GM12878 (cell line): Measurements from ENCODE around the gene SLC9C2. TPM values are rescaled to one million over a fixed set of nuclear protein-coding genes. Genes with fewer than 3 reads are reported as not detected.

ENCODE experiments used
- ATAC-seq: fragments of 200-7000 bp; cut with Tn5 transposase; 3 replicates; pipeline ENCODE4 v1.9.1; 2020; ENCODE audit warnings: mild to moderate bottlenecking, moderate library complexity
- BruUV-seq: library from RNA; stranded (reverse); fragments of 400-500 nt; replicated peaks from 2 replicates; lab custom pipeline; 2021; lab: Mats Ljungman, UMichigan
- CTCF ChIA-PET: fragments of 300-600 bp; sonication (Branson Sonifier 250); formaldehyde crosslinking; extraction: SDS; loops from one replicate; lab custom pipeline; 2021; ENCODE audit warnings: inconsistent platforms; lab: Yijun Ruan, JAX
- POLR2A ChIA-PET: fragments of 350-600 bp; formaldehyde crosslinking; extraction: SDS; loops from one replicate; lab custom pipeline; 2021; ENCODE audit warnings: inconsistent platforms; lab: Charles Lee
- RAD21 ChIA-PET: fragments of 300-600 bp; sonication (Branson Sonifier 250); formaldehyde crosslinking; loops from one replicate; lab custom pipeline; 2023; ENCODE audit warnings: antibody characterized with exemption; ENCODE audit not compliant: unreplicated experiment; lab: Charles Lee
- SMC1A ChIA-PET: fragments of 300-600 bp; sonication (Branson Sonifier 250); formaldehyde crosslinking; loops from one replicate; lab custom pipeline; 2023; ENCODE audit not compliant: unreplicated experiment, uncharacterized antibody; lab: Charles Lee
- DNase-seq: peaks from one replicate; pipeline ENCODE4 v3.0.0-alpha.2; 2011; ENCODE audit warnings: low read depth, low spot score
- FAIRE-seq: peaks from 3 replicates; lab custom pipeline; 2011; peaks lifted over from hg19 to GRCh38; lab: Jason Lieb, UNC
- H2AFZ ChIP-seq: 2 replicates; pipeline ENCODE4 v1.6.0; 2011; ENCODE audit warnings: low read depth, low read length, control low read depth; ENCODE audit not compliant: control insufficient read depth
- H3K27ac ChIP-seq: 2 replicates; pipeline ENCODE4 v1.5.1; 2011; ENCODE audit warnings: control low read depth; ENCODE audit not compliant: control insufficient read depth, insufficient read depth
- H3K27me3 ChIP-seq, 2 experiments: replicated peaks in 1 of 2; 2 replicates each; pipeline versions ENCODE4 v1.6.0 to v1.6.1; 2011; ENCODE audit warnings: low read length in 1 of 2; ENCODE audit not compliant: control insufficient read depth in 2 of 2, insufficient read depth in 2 of 2
- H3K36me3 ChIP-seq, 2 experiments: 2 replicates each; pipeline ENCODE4 v1.5.1; 2011; ENCODE audit warnings: low read length in 1 of 2; ENCODE audit not compliant: control insufficient read depth in 2 of 2, insufficient read depth in 2 of 2
- H3K4me1 ChIP-seq: 2 replicates; pipeline ENCODE4 v1.6.1; 2011; ENCODE audit warnings: mild to moderate bottlenecking, low read length, moderate library complexity, mixed read lengths; ENCODE audit not compliant: control insufficient read depth, insufficient read depth
- H3K4me2 ChIP-seq: 2 replicates; pipeline ENCODE4 v1.6.0; 2011; ENCODE audit warnings: control low read depth; ENCODE audit not compliant: control insufficient read depth, insufficient read depth
- H3K4me3 ChIP-seq: fragments of 200-600 bp; sonication (generic); 2 replicates; pipeline ENCODE4 v1.5.1; 2016
- H3K79me2 ChIP-seq: 2 replicates; pipeline ENCODE4 v1.6.0; 2011; ENCODE audit warnings: low read length; ENCODE audit not compliant: control insufficient read depth, insufficient read depth
- H3K9ac ChIP-seq: 2 replicates; pipeline ENCODE4 v1.8.0; 2011; ENCODE audit warnings: low read length, control low read depth, mixed read lengths; ENCODE audit not compliant: control insufficient read depth, insufficient read depth
- H3K9me3 ChIP-seq: replicated peaks from 3 replicates; pipeline ENCODE4 v1.5.1; 2011; ENCODE audit warnings: mild to moderate bottlenecking, low read length; ENCODE audit not compliant: control insufficient read depth, insufficient read depth
- H4K20me1 ChIP-seq: 2 replicates; pipeline ENCODE4 v1.6.0; 2011; ENCODE audit not compliant: control insufficient read depth, insufficient read depth
- IKZF1 ChIP-seq: fragments of 450-650 bp; conservative IDR thresholded peaks from 2 replicates; pipeline ENCODE4 v1.6.1; 2017; ENCODE audit warnings: antibody characterized with exemption, mild to moderate bottlenecking
- MLLT1 ChIP-seq: fragments of 450-650 bp; IDR thresholded peaks from 2 replicates; pipeline ENCODE4 v1.6.1; 2016; ENCODE audit warnings: mild to moderate bottlenecking
- NKRF ChIP-seq: fragments of 450-650 bp; conservative IDR thresholded peaks from 2 replicates; pipeline ENCODE4 v1.6.1; 2017; ENCODE audit warnings: mild to moderate bottlenecking, moderate library complexity
- WGBS: methylation state at CpG from one replicate; pipeline ENCODE4 v1.1.6; 2016; ENCODE audit warnings: low lambda C conversion rate; ENCODE audit not compliant: insufficient replicate concordance, insufficient coverage; ENCODE audit errors: missing lambda C conversion rate; 5-methylcytosine and 5-hydroxymethylcytosine counted together
- in situ Hi-C: fragments of 300-500 bp; cut with MboI; formaldehyde crosslinking; loops from 9 replicates; pipeline ENCODE4 v1.14.3; 2018; ENCODE audit warnings: mixed read lengths
- intact Hi-C: fragments of 100-400 bp; cut with micrococcal nuclease; formaldehyde crosslinking; loops from one replicate; pipeline ENCODE4 v1.14.2; 2022; ENCODE audit not compliant: unreplicated experiment
- polyA plus RNA-seq, 11 experiments: library from polyadenylated mRNA; depleted of rRNA in 4 of 11; unstranded in 6 of 11; stranded (reverse) in 5 of 11; fragments of >200 nt; fragmentation: Nextera tagmentation in 4 of 11; fragmentation: Illumina TruSeq in 1 of 11; extraction: Ambion mirVana in 4 of 11; extraction: Trizol in 1 of 11; gene quantifications; 1 replicate in 1 of 11; 2 replicates in 10 of 11; pipeline versions ENCODE4 v1.2.1 to v1.2.3, GENCODE V29; 2011 to 2016; ENCODE audit warnings: inconsistent platforms in 2 of 11, missing spikeins in 2 of 11, low read depth in 1 of 11
- total RNA-seq, 4 experiments: library from RNA; depleted of rRNA in 3 of 4; stranded (reverse); fragments of >200 nt in 3 of 4; fragmentation: Illumina TruSeq in 1 of 4; extraction: Trizol in 1 of 4; gene quantifications; 2 replicates each; pipeline versions ENCODE4 v1.2.1 to v1.2.3, GENCODE V29; 2013 to 2021

The SLC9C2 gene
- total and polyA plus RNA-seq, 10 of the 15 experiments (the other 5 are each of a cell fraction or from before 2014, with no cell fraction given): not detected

- no peaks in the 10 kb centered on the region for H4K20me1 ChIP-seq
- ChIA-PET CTCF (interaction anchor here (0.5 to 1.1 kb wide), 2 partner anchors 26 to 521 kb away, joined by 3 to 4 read pairs; no protein-coding TSS in a partner anchor), RAD21 (no interaction called here), POLR2A (no interaction called here), SMC1A (interaction anchor here (0.6 kb wide), 1 partner anchor 597 kb away, joined by 4 read pairs; no protein-coding TSS in a partner anchor)
- no peaks in the 10 kb centered on the region for H3K27me3 ChIP-seq
- BruUV-seq: no TSS peak
- no peak for DNase-seq
- in situ Hi-C loops (no loop called here), intact Hi-C loops (no loop called here)
- H2AFZ ChIP-seq: no peak overlapping the region
- H3K4me1 ChIP-seq: no peaks in the 10 kb centered on the region
- WGBS: 14% methylated on average over 5 of the region's 5 CpGs
- no peak overlapping the region for H3K9ac ChIP-seq
- ATAC-seq: no peak
- H3K9me3 ChIP-seq: no peaks in the 10 kb centered on the region
- no peak overlapping the region for H3K4me2 ChIP-seq
- H3K36me3 ChIP-seq: no peaks in the 10 kb centered on the region
- no peak for TF ChIP-seq NKRF
- TF ChIP-seq IKZF1: no peak
- no peak for TF ChIP-seq MLLT1
- no peak for FAIRE-seq
- no peak overlapping the region for H3K4me3 ChIP-seq
- H3K79me2 ChIP-seq: no peaks in the 10 kb centered on the region
- no peak overlapping the region for H3K27ac ChIP-seq
Observed at GRCh38 chr1:173555651-173556305, 47.1 kb downstream of the SLC9C2 start.
